ENCODE data around the gene ZNF667.

ZNF667 gene

GRCh38 chr19:56393119-56394012 is 83.8 kb downstream of the ZNF667 start, which contains the start of gene ZNF582:
Gene ZNF582 (minus strand): TSS chr19:56393534. CDS start chr19:56391752, 1,782 bp downstream.
- peak; percentile 95 for DNase-seq (ENCODE audit: low spot score)

Measured in hepatic stellate cell (primary cell).